ENCODE data around the gene NCKAP1.
A peak's percentile ranks its signal among the peaks of the same experiment; 100 is the strongest.

NCKAP1 gene

GRCh38 chr2:183031911-183032794 lies 6.1 kb downstream of the NCKAP1 start:
- Histone ChIP-seq H3K9me3 (ENCODE audit: low read depth, low read length) (no peaks in the 10 kb centered on the region), H3K27ac (peak overlapping the region; percentile 83), H3K4me3 (peak overlapping the region; percentile 53), H3K36me3 (ENCODE audit: insufficient read depth, low read length) (no peaks in the 10 kb centered on the region; the same call in 1 of the 2 replicates), H3K9ac (ENCODE audit: insufficient read length) (peak overlapping the region; percentile 60)
- no peak for DNase-seq (ENCODE audit: low read depth, low spot score)
- no peak for TF ChIP-seq POLR2AphosphoS5 (IDR thresholded peaks at IDR 0.05; ENCODE audit: borderline replicate concordance, low read depth, low read length)
- no peak for TF ChIP-seq EZH2 (IDR thresholded peaks at IDR 0.05)
- no peak for TF ChIP-seq FOXP2 (optimal IDR thresholded peaks at IDR 0.05; ENCODE audit: control extremely low read depth, extremely low read length, insufficient read depth)

- H3K27ac ChIP-seq = no peak overlapping the region
- H3K9me3 ChIP-seq (ENCODE audit: low read depth, low read length) = no peaks in the 10 kb centered on the region
- no peak overlapping the region for H3K9ac ChIP-seq (ENCODE audit: insufficient read length)
- H3K4me3 ChIP-seq = no peak overlapping the region
- H3K36me3 ChIP-seq (ENCODE audit: insufficient read depth, low read length) = no peaks in the 10 kb centered on the region; the same call in 1 of the 2 replicates
- no peak for TF ChIP-seq POLR2AphosphoS5 (IDR thresholded peaks at IDR 0.05; ENCODE audit: borderline replicate concordance, low read depth, low read length)
- TF ChIP-seq EZH2 (IDR thresholded peaks at IDR 0.05) = no peak
- no peak for TF ChIP-seq FOXP2 (optimal IDR thresholded peaks at IDR 0.05; ENCODE audit: control extremely low read depth, extremely low read length, insufficient read depth)
- no peak for DNase-seq (ENCODE audit: low read depth, low spot score)
Observed at GRCh38 chr2:183029219-183029618, 9.0 kb downstream of the NCKAP1 start.

GRCh38 chr2:183028108-183028507 lies 10.1 kb downstream of the NCKAP1 start:
- no peaks in the 10 kb centered on the region for H3K9me3 ChIP-seq (ENCODE audit: low read depth, low read length)
- DNase-seq (ENCODE audit: low read depth, low spot score) = no peak
- no peak overlapping the region for H3K4me3 ChIP-seq
- no peak overlapping the region for H3K27ac ChIP-seq
- H3K9ac ChIP-seq (ENCODE audit: insufficient read length) = no peak overlapping the region
- peaks cover 6% of the 10 kb centered on the region; the same call in 1 of the 2 replicates for H3K36me3 ChIP-seq (ENCODE audit: insufficient read depth, low read length)
- TF ChIP-seq FOXP2 (optimal IDR thresholded peaks at IDR 0.05; ENCODE audit: control extremely low read depth, extremely low read length, insufficient read depth) (no peak), POLR2AphosphoS5 (IDR thresholded peaks at IDR 0.05; ENCODE audit: borderline replicate concordance, low read depth, low read length) (no peak), EZH2 (IDR thresholded peaks at IDR 0.05) (no peak)

DNA sequence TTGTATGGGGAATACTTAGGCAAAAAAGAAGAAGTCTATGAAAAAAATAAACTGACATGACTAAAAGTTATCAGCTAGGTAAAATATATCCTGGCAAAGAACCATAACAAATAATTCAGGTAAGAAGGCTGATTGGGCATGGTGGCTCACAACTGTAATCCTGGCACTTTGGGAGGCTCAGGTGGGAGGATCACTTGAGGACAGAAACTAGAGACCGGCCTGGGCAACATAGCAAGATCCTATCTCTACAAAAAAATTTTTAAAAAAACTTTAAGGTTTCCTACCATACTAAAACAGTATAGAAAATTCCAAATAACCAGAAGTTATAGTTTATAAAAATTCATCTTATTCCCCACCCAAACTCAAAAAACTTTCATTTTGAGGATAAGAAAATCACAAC lies 10.8 kb downstream of the NCKAP1 start:
- no peak overlapping the region for H3K9ac ChIP-seq (ENCODE audit: insufficient read length)
- TF ChIP-seq POLR2AphosphoS5 (IDR thresholded peaks at IDR 0.05; ENCODE audit: borderline replicate concordance, low read depth, low read length) = no peak
- no peak for TF ChIP-seq FOXP2 (optimal IDR thresholded peaks at IDR 0.05; ENCODE audit: control extremely low read depth, extremely low read length, insufficient read depth)
- TF ChIP-seq EZH2 (IDR thresholded peaks at IDR 0.05) = no peak
- peaks cover 12% of the 10 kb centered on the region for H3K36me3 ChIP-seq (ENCODE audit: insufficient read depth, low read length)
- no peak for DNase-seq (ENCODE audit: low read depth, low spot score)
- H3K4me3 ChIP-seq = no peak overlapping the region
- no peaks in the 10 kb centered on the region for H3K9me3 ChIP-seq (ENCODE audit: low read depth, low read length)
- H3K27ac ChIP-seq = no peak overlapping the region

DNA sequence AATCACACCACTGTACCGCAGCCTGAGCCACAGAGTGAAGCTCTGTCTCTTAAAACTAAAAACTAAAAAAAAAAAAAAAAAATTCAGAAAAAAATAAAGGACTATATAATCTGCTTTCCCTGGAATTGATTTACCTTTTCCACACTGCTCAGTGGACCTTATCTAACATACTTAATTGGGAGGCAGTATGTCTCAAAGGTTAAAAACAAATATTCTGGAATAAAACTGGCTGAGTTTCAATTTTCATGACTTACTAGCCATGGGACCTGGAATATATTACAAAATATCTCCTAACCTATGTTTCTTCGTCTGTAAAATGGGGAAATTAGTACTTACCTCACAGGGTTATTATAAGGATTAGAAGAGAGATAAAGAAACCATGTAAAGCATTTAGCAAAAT lies 11.8 kb downstream of the NCKAP1 start:
- no peak for TF ChIP-seq FOXP2 (optimal IDR thresholded peaks at IDR 0.05; ENCODE audit: control extremely low read depth, extremely low read length, insufficient read depth)
- no peak for TF ChIP-seq EZH2 (IDR thresholded peaks at IDR 0.05)
- no peak for TF ChIP-seq POLR2AphosphoS5 (IDR thresholded peaks at IDR 0.05; ENCODE audit: borderline replicate concordance, low read depth, low read length)
- 0 out of 2 replicates have a peak, but pooled peaks cover under 1% of the 10 kb centered on the region for H3K9me3 ChIP-seq (ENCODE audit: low read depth, low read length)
- 0 out of 2 replicates have a peak overlapping the region, but pooled peaks have one; percentile 7 for H3K27ac ChIP-seq
- peaks cover 20% of the 10 kb centered on the region for H3K36me3 ChIP-seq (ENCODE audit: insufficient read depth, low read length)
- H3K9ac ChIP-seq (ENCODE audit: insufficient read length) = no peak overlapping the region
- H3K4me3 ChIP-seq = no peak overlapping the region
- DNase-seq (ENCODE audit: low read depth, low spot score) = no peak

GRCh38 chr2:183025993-183026392 lies 12.3 kb downstream of the NCKAP1 start:
- no peak for TF ChIP-seq FOXP2 (optimal IDR thresholded peaks at IDR 0.05; ENCODE audit: control extremely low read depth, extremely low read length, insufficient read depth)
- TF ChIP-seq EZH2 (IDR thresholded peaks at IDR 0.05) = no peak
- no peak for TF ChIP-seq POLR2AphosphoS5 (IDR thresholded peaks at IDR 0.05; ENCODE audit: borderline replicate concordance, low read depth, low read length)
- H3K27ac ChIP-seq = peak overlapping the region; percentile 27; the same call in 1 of the 2 replicates
- H3K4me3 ChIP-seq = no peak overlapping the region
- H3K9me3 ChIP-seq (ENCODE audit: low read depth, low read length) = 0 out of 2 replicates have a peak, but pooled peaks cover 5% of the 10 kb centered on the region
- DNase-seq (ENCODE audit: low read depth, low spot score) = no peak
- H3K9ac ChIP-seq (ENCODE audit: insufficient read length) = no peak overlapping the region
- H3K36me3 ChIP-seq (ENCODE audit: insufficient read depth, low read length) = peaks cover 24% of the 10 kb centered on the region

- peak overlapping the region; percentile 64 for H3K9ac ChIP-seq (ENCODE audit: insufficient read length)
- H3K9me3 ChIP-seq (ENCODE audit: low read depth, low read length) = 0 out of 2 replicates have a peak, but pooled peaks cover 11% of the 10 kb centered on the region
- no peak for TF ChIP-seq FOXP2 (optimal IDR thresholded peaks at IDR 0.05; ENCODE audit: control extremely low read depth, extremely low read length, insufficient read depth)
- TF ChIP-seq EZH2 (IDR thresholded peaks at IDR 0.05) = no peak
- TF ChIP-seq POLR2AphosphoS5 (IDR thresholded peaks at IDR 0.05; ENCODE audit: borderline replicate concordance, low read depth, low read length) = no peak
- H3K36me3 ChIP-seq (ENCODE audit: insufficient read depth, low read length) = peaks cover 37% of the 10 kb centered on the region
- DNase-seq (ENCODE audit: low read depth, low spot score) = no peak
- peak overlapping the region; percentile 75 for H3K4me3 ChIP-seq
- peak overlapping the region; percentile 87 for H3K27ac ChIP-seq
Observed at GRCh38 chr2:183024339-183025095, 13.7 kb downstream of the NCKAP1 start.

GRCh38 chr2:183022711-183023110 lies 15.5 kb downstream of the NCKAP1 start:
- Histone ChIP-seq H3K36me3 (ENCODE audit: insufficient read depth, low read length) (peaks cover 55% of the 10 kb centered on the region), H3K4me3 (no peak overlapping the region), H3K27ac (peak overlapping the region; percentile 25; the same call in 1 of the 2 replicates), H3K9ac (ENCODE audit: insufficient read length) (no peak overlapping the region), H3K9me3 (ENCODE audit: low read depth, low read length) (0 out of 2 replicates have a peak, but pooled peaks cover 11% of the 10 kb centered on the region)
- TF ChIP-seq EZH2 (IDR thresholded peaks at IDR 0.05) = no peak
- no peak for TF ChIP-seq FOXP2 (optimal IDR thresholded peaks at IDR 0.05; ENCODE audit: control extremely low read depth, extremely low read length, insufficient read depth)
- TF ChIP-seq POLR2AphosphoS5 (IDR thresholded peaks at IDR 0.05; ENCODE audit: borderline replicate concordance, low read depth, low read length) = no peak
- DNase-seq (ENCODE audit: low read depth, low spot score) = no peak
